Mesenchymal stem cell (in vitro differentiated cells and primary cell): ENCODE data around the gene ARL9.

Experiments used
- DNase-seq: peaks from one replicate; pipeline ENCODE4 v3.0.0-alpha.2; 2013
- H2AFZ ChIP-seq: one replicate; pipeline ENCODE4 v1.6.1; 2013; ENCODE audit warnings: low read depth, mild to moderate bottlenecking, control low read depth, inconsistent platforms, low read length, moderate library complexity
- H2AK5ac ChIP-seq: 2 replicates; pipeline ENCODE4 v1.6.1; 2013; ENCODE audit warnings: low read length, moderate library complexity, mild to moderate bottlenecking, inconsistent platforms; ENCODE audit not compliant: severe bottlenecking
- H2BK120ac ChIP-seq: one replicate; pipeline ENCODE4 v1.6.1; 2013; ENCODE audit warnings: low read depth, mild to moderate bottlenecking, inconsistent platforms, low read length, moderate library complexity
- H2BK12ac ChIP-seq, 2 experiments: one replicate each; pipeline ENCODE4 v1.6.1; 2013; ENCODE audit warnings: inconsistent platforms in 2 of 2, low read length in 2 of 2, mild to moderate bottlenecking in 2 of 2, moderate library complexity in 2 of 2, control low read depth in 1 of 2
- H2BK15ac ChIP-seq: one replicate; pipeline ENCODE4 v1.6.1; 2013; ENCODE audit warnings: mild to moderate bottlenecking, low read depth, inconsistent platforms; ENCODE audit not compliant: poor library complexity, severe bottlenecking
- H2BK5ac ChIP-seq: 2 replicates; pipeline ENCODE4 v1.6.1; 2013; ENCODE audit warnings: low read depth, mild to moderate bottlenecking, low read length, control low read depth, inconsistent platforms; ENCODE audit not compliant: poor library complexity, severe bottlenecking
- H3K14ac ChIP-seq, 2 experiments: one replicate each; pipeline ENCODE4 v1.6.1; 2013; ENCODE audit warnings: inconsistent platforms in 2 of 2, low read length in 2 of 2, control low read depth in 1 of 2, mild to moderate bottlenecking in 1 of 2, moderate library complexity in 1 of 2
- H3K18ac ChIP-seq, 2 experiments: one replicate each; pipeline ENCODE4 v1.6.1; 2013; ENCODE audit warnings: inconsistent platforms in 2 of 2, low read length in 2 of 2, control low read depth in 1 of 2, low read depth in 1 of 2, mild to moderate bottlenecking in 1 of 2
- H3K23ac ChIP-seq, 2 experiments: one replicate each; pipeline ENCODE4 v1.6.1; 2013; ENCODE audit warnings: inconsistent platforms in 2 of 2, low read length in 2 of 2, mild to moderate bottlenecking in 2 of 2, moderate library complexity in 2 of 2, control low read depth in 1 of 2
- H3K27ac ChIP-seq: 2 replicates; pipeline ENCODE4 v1.5.1; 2013; ENCODE audit warnings: mild to moderate bottlenecking, moderate library complexity, low read length, control low read depth, inconsistent platforms; ENCODE audit not compliant: poor library complexity, severe bottlenecking
- H3K27me3 ChIP-seq, 2 experiments: 2 replicates each; pipeline versions ENCODE4 v1.6.1 to v1.7.0; 2013; ENCODE audit warnings: low read length in 2 of 2, mild to moderate bottlenecking in 2 of 2, moderate library complexity in 2 of 2, control low read depth in 1 of 2, inconsistent platforms in 1 of 2; ENCODE audit not compliant: control insufficient read depth in 1 of 2, insufficient read depth in 1 of 2
- H3K36me3 ChIP-seq, 2 experiments: 2 replicates each; pipeline versions ENCODE4 v1.6.1 to v1.7.0; 2013; ENCODE audit warnings: low read length in 2 of 2, control low read depth in 1 of 2, inconsistent platforms in 1 of 2, low read depth in 1 of 2, mild to moderate bottlenecking in 1 of 2; ENCODE audit not compliant: insufficient read depth in 2 of 2, control insufficient read depth in 1 of 2
- H3K4ac ChIP-seq, 2 experiments: one replicate each; pipeline ENCODE4 v1.6.1; 2013; ENCODE audit warnings: inconsistent platforms in 2 of 2, low read length in 2 of 2, mild to moderate bottlenecking in 2 of 2, moderate library complexity in 2 of 2, control low read depth in 1 of 2, low read depth in 1 of 2
- H3K4me1 ChIP-seq: 2 replicates; pipeline ENCODE4 v1.6.1; 2013; ENCODE audit warnings: low read depth, low read length, control low read depth; ENCODE audit not compliant: control insufficient read depth, insufficient read depth
- H3K4me2 ChIP-seq: 2 replicates; pipeline ENCODE4 v1.6.1; 2013; ENCODE audit warnings: low read length, mild to moderate bottlenecking, inconsistent platforms; ENCODE audit not compliant: poor library complexity, severe bottlenecking
- H3K4me3 ChIP-seq, 2 experiments: 2 replicates each; pipeline versions ENCODE4 v1.5.1 to v1.7.0; 2013; ENCODE audit warnings: low read length in 2 of 2, mild to moderate bottlenecking in 2 of 2, control low read depth in 1 of 2, low read depth in 1 of 2; ENCODE audit not compliant: insufficient read depth in 1 of 2
- H3K79me1 ChIP-seq: replicated peaks from 2 replicates; pipeline ENCODE4 v1.6.1; 2013; ENCODE audit warnings: mild to moderate bottlenecking, control low read depth, low read length, inconsistent platforms; ENCODE audit not compliant: poor library complexity, severe bottlenecking
- H3K9ac ChIP-seq: 2 replicates; pipeline ENCODE4 v1.7.0; 2013; ENCODE audit warnings: mild to moderate bottlenecking, low read length, moderate library complexity
- H3K9me3 ChIP-seq: 2 replicates; pipeline ENCODE4 v1.7.0; 2013; ENCODE audit warnings: mild to moderate bottlenecking, low read length; ENCODE audit not compliant: control insufficient read depth
- H4K8ac ChIP-seq: one replicate; pipeline ENCODE4 v1.6.1; 2013; ENCODE audit warnings: inconsistent platforms, mild to moderate bottlenecking, low read length, moderate library complexity
- H4K91ac ChIP-seq: one replicate; pipeline ENCODE4 v1.6.1; 2013; ENCODE audit warnings: mild to moderate bottlenecking, low read length, inconsistent platforms
- WGBS: methylation state at CpG from one replicate; pipeline ENCODE4 v1.1.7; 2013; ENCODE audit warnings: mixed read lengths; 5-methylcytosine and 5-hydroxymethylcytosine counted together

The ARL9 gene

DNA sequence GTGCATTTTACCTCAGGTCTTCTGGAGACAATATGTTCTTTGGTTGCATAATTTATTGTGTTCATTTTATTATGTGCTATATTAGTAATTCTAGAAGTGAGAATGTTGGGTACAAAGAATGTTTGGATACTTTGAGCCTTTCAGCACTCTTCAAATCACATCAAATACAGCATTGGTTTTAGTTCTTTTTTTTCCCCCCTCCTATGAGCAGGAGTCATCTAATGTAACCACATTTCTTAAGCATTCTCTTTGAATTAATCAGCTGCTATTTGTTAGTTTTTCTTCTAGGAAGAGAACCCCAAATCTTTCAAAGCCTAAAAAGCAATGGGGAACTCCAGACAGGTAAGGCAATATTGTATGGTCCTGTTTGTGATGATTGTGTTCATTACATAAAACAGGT, 46.7 kb downstream of the ARL9 start:
- H3K23ac ChIP-seq = no peak overlapping the region
- no peak overlapping the region for H4K91ac ChIP-seq
- no peak overlapping the region for H3K4me2 ChIP-seq
- no peaks in the 10 kb centered on the region for H3K4me1 ChIP-seq
- no peak overlapping the region for H3K9ac ChIP-seq
- H2AFZ ChIP-seq = no peak overlapping the region
- H3K79me1 ChIP-seq = no peaks in the 10 kb centered on the region
- H3K4ac ChIP-seq = no peak overlapping the region
- H2BK5ac ChIP-seq = no peak overlapping the region
- H3K18ac ChIP-seq = no peak overlapping the region
- H3K27ac ChIP-seq = no peak overlapping the region
- no peak overlapping the region for H4K8ac ChIP-seq
- H3K9me3 ChIP-seq = no peaks in the 10 kb centered on the region
- H3K27me3 ChIP-seq = peaks cover 0 to 2% of the 10 kb centered on the region in 2 experiments
- no peak overlapping the region for H2BK120ac ChIP-seq
- H2BK12ac ChIP-seq = no peak overlapping the region
- no peak overlapping the region for H3K14ac ChIP-seq
- H2AK5ac ChIP-seq = no peak overlapping the region
- H2BK15ac ChIP-seq = no peak overlapping the region
- H3K36me3 ChIP-seq = no peaks in the 10 kb centered on the region
- no peak for DNase-seq
- no peak overlapping the region for H3K4me3 ChIP-seq

DNA sequence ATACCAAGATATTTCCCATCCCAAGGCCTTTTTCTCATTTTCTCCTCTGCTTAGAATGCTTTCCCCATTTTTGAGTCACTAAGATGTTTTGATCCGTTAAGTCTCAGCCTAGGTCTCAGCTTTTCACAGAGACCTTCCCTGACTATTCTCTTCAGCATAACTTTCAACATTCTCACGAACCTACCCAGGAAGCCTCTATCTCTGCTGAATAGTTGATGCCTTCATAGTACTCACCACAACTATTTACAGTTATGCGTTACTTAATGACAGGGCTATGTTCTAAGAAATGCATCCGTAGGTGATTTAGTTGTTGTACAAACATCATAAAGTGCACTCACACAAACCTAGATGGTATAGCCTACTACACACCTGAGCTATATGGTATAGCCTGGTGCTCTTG, 64.5 kb downstream of the ARL9 start:
- no peak overlapping the region for H4K91ac ChIP-seq
- H4K8ac ChIP-seq = no peak overlapping the region
- no peak overlapping the region for H3K4ac ChIP-seq

More for the DNA sequence above, 64.5 kb downstream of the ARL9 start:
- Histone ChIP-seq H3K36me3 (no peaks in the 10 kb centered on the region), H2BK15ac (no peak overlapping the region), H3K4me3 (no peak overlapping the region), H3K9ac (no peak overlapping the region), H2AK5ac (no peak overlapping the region), H2BK12ac (no peak overlapping the region), H3K18ac (no peak overlapping the region), H3K9me3 (no peaks in the 10 kb centered on the region), H3K23ac (no peak overlapping the region), H3K79me1 (no peaks in the 10 kb centered on the region), H2BK5ac (no peak overlapping the region), H2BK120ac (no peak overlapping the region), H3K4me2 (no peak overlapping the region), H3K4me1 (no peaks in the 10 kb centered on the region), H3K27ac (no peak overlapping the region), H2AFZ (no peak overlapping the region), H3K27me3 (no peaks in the 10 kb centered on the region), H3K14ac (no peak overlapping the region)
- peak; percentile 78 for DNase-seq
- 39% methylated on average over 2 of the region's 4 CpGs for WGBS
